Uterus (tissue), 2 donors: ENCODE measurements around the gene COG3.

Source experiments
- POLR2A ChIP-seq, 2 donors: fragments of 450-650 bp; IDR thresholded peaks; one replicate each; pipeline ENCODE4 v1.6.1; 2016; ENCODE audit warnings: antibody characterized with exemption in 2 of 2, mild to moderate bottlenecking in 1 of 2, moderate library complexity in 1 of 2
- TF ChIP-seq, protein P1 (sequence below), 4 experiments: fragments of 200-600 bp in 2 of 4; fragments of 450-650 bp in 2 of 4; sonication (generic) in 2 of 4; IDR thresholded peaks; one replicate each; pipeline ENCODE4 v1.5.1; 2016 to 2019; ENCODE audit warnings: antibody characterized with exemption in 4 of 4, mild to moderate bottlenecking in 2 of 4, moderate library complexity in 1 of 4

DNA sequence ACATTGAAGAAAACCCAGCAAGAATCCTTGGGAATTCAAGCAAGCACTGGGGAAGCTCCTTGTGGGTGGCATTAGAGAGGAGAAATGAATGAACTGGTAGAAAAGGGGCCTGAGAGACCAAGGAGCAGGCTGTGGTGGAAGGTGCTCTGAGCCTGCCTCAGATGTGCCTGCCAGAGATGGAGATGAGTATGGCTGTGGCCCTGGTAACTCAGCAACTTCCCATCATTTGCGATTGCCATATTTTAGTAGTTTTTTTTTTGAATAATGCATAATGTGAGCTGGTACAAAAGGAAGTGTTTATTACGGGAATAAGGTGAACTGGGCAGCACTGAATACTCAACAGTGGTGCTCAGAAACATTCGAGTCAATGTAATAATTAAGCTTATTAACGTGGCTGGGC lies 111.7 kb downstream of the COG3 start:
- no peak for TF ChIP-seq POLR2A (IDR thresholded peaks at IDR 0.05)
- TF ChIP-seq, protein P1, sequence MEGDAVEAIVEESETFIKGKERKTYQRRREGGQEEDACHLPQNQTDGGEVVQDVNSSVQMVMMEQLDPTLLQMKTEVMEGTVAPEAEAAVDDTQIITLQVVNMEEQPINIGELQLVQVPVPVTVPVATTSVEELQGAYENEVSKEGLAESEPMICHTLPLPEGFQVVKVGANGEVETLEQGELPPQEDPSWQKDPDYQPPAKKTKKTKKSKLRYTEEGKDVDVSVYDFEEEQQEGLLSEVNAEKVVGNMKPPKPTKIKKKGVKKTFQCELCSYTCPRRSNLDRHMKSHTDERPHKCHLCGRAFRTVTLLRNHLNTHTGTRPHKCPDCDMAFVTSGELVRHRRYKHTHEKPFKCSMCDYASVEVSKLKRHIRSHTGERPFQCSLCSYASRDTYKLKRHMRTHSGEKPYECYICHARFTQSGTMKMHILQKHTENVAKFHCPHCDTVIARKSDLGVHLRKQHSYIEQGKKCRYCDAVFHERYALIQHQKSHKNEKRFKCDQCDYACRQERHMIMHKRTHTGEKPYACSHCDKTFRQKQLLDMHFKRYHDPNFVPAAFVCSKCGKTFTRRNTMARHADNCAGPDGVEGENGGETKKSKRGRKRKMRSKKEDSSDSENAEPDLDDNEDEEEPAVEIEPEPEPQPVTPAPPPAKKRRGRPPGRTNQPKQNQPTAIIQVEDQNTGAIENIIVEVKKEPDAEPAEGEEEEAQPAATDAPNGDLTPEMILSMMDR (IDR thresholded peaks at IDR 0.05), result no peak
